Fibroblast of lung (primary cell): ENCODE results near the gene NOP9. TPM values are rescaled to one million over a fixed set of nuclear protein-coding genes. Genes with fewer than 3 reads are reported as not detected.
A peak's percentile ranks its signal among the peaks of the same experiment; 100 is the strongest.
"Not testable (repeated sequence)": the region's sequence is repeated elsewhere in the genome, so short reads cannot be mapped to it uniquely, and the experiment has no call there.

Experiments used
- DNase-seq, 2 donors: peaks; one replicate each; pipeline versions ENCODE4 v3.0.0 to v3.0.0-alpha.2; 2010; ENCODE audit warnings: low read depth in 2 of 2
- H2AFZ ChIP-seq: 2 replicates; pipeline ENCODE4 v1.5.1; 2012; ENCODE audit warnings: low read length, control low read depth, inconsistent platforms
- H3K27ac ChIP-seq: 2 replicates; pipeline ENCODE4 v1.5.1; 2011; ENCODE audit warnings: low read length, control low read depth; ENCODE audit not compliant: insufficient read depth
- H3K27me3 ChIP-seq: 2 replicates; pipeline ENCODE4 v1.5.1; 2011; ENCODE audit warnings: mild to moderate bottlenecking, low read length; ENCODE audit not compliant: control insufficient read depth, insufficient read depth
- H3K36me3 ChIP-seq: 2 replicates; pipeline ENCODE4 v1.5.1; 2011; ENCODE audit warnings: low read length; ENCODE audit not compliant: control insufficient read depth, insufficient read depth
- H3K4me1 ChIP-seq: 2 replicates; pipeline ENCODE4 v1.5.1; 2011; ENCODE audit warnings: low read length; ENCODE audit not compliant: control insufficient read depth, insufficient read depth; ENCODE audit errors: extremely low read depth
- H3K4me2 ChIP-seq: 2 replicates; pipeline ENCODE4 v1.5.1; 2011; ENCODE audit warnings: low read length, control low read depth; ENCODE audit not compliant: insufficient read depth; ENCODE audit errors: extremely low read depth
- H3K4me3 ChIP-seq, 4 experiments: fragments of 200-600 bp in 1 of 4; sonication (generic) in 1 of 4; replicated peaks in 1 of 4; 2 replicates each; pipeline ENCODE4 v1.5.1; 2011 to 2016; ENCODE audit warnings: low read length in 4 of 4, low read depth in 3 of 4, mild to moderate bottlenecking in 3 of 4, control low read depth in 2 of 4, inconsistent platforms in 1 of 4, mixed read lengths in 1 of 4; ENCODE audit not compliant: insufficient read depth in 1 of 4; ENCODE audit errors: control extremely low read depth in 1 of 4
- H3K79me2 ChIP-seq: 2 replicates; pipeline ENCODE4 v1.5.1; 2012; ENCODE audit warnings: mild to moderate bottlenecking, low read length, inconsistent platforms; ENCODE audit not compliant: control insufficient read depth, insufficient read depth
- H3K9ac ChIP-seq: 2 replicates; pipeline ENCODE4 v1.5.1; 2011; ENCODE audit warnings: mild to moderate bottlenecking, low read length, control low read depth; ENCODE audit not compliant: insufficient read depth
- H3K9me3 ChIP-seq: 2 replicates; pipeline ENCODE4 v1.5.1; 2012; ENCODE audit warnings: low read depth, low read length; ENCODE audit not compliant: control insufficient read depth, insufficient read depth
- H4K20me1 ChIP-seq: 2 replicates; pipeline ENCODE4 v1.5.1; 2011; ENCODE audit warnings: low read length; ENCODE audit not compliant: control insufficient read depth, insufficient read depth; ENCODE audit errors: extremely low read depth
- CTCF ChIP-seq, 2 donors: IDR thresholded peaks in 1 of 2; conservative IDR thresholded peaks in 1 of 2; 1 replicate in 1 of 2; 2 replicates in 1 of 2; pipeline ENCODE4 v1.5.1; 2011 to 2012; ENCODE audit warnings: low read length in 2 of 2, control low read depth in 1 of 2, inconsistent platforms in 1 of 2, low read depth in 1 of 2, mild to moderate bottlenecking in 1 of 2
- EZH2 ChIP-seq: IDR thresholded peaks from 2 replicates; pipeline ENCODE4 v1.5.1; 2012; ENCODE audit warnings: low read length, control low read depth, mild to moderate bottlenecking; ENCODE audit errors: missing control alignments
- polyA plus RNA-seq, 2 donors: library from polyadenylated mRNA; depleted of rRNA in 1 of 2; stranded (reverse) in 1 of 2; unstranded in 1 of 2; fragments of >200 nt; gene quantifications; 2 replicates each; pipeline ENCODE4 v1.2.1, GENCODE V29; 2011 to 2012; ENCODE audit warnings: missing spikeins in 1 of 2
- total RNA-seq: library from RNA; depleted of rRNA; stranded (reverse); fragments of >200 nt; gene quantifications from 2 replicates; pipeline ENCODE4 v1.2.1, GENCODE V29; 2014

NOP9 gene
- total and polyA plus RNA-seq, 2 donors (not counting 1 experiment from before 2014, with no cell fraction given): 8.0 to 16.2 TPM

GRCh38 chr14:24353559-24354481 is 54.2 kb downstream of the NOP9 start:
- Histone ChIP-seq H3K4me3 (no peak overlapping the region), H3K27ac (no peak overlapping the region), H3K4me1 (peaks cover 8% of the 10 kb centered on the region), H4K20me1 (no peaks in the 10 kb centered on the region), H3K9me3 (no peaks in the 10 kb centered on the region), H3K27me3 (peaks cover 4% of the 10 kb centered on the region), H3K4me2 (peak overlapping the region; percentile 8), H3K79me2 (no peaks in the 10 kb centered on the region), H3K36me3 (no peaks in the 10 kb centered on the region), H3K9ac (no peak overlapping the region), H2AFZ (no peak overlapping the region)
- TF ChIP-seq CTCF (conservative IDR thresholded peaks at IDR 0.05 in 1 of 2, IDR thresholded peaks at IDR 0.05 in 1 of 2; ENCODE audit: low read depth in 1 of 2, low read length in 2 of 2): no peak
- TF ChIP-seq EZH2: no peak
- peak; percentile 34 to 72 for DNase-seq

- not testable (repeated sequence) for H3K36me3 ChIP-seq, H3K9me3 ChIP-seq, H3K4me3 ChIP-seq, H3K27ac ChIP-seq, H3K27me3 ChIP-seq, H3K9ac ChIP-seq, H4K20me1 ChIP-seq, H3K4me1 ChIP-seq, DNase-seq, H2AFZ ChIP-seq, H3K79me2 ChIP-seq
- H3K4me2 ChIP-seq: peak overlapping the region; percentile 8
Measured at GRCh38 chr14:24354482-24354825, 54.8 kb downstream of the NOP9 start.

GRCh38 chr14:24355009-24355408 is 55.4 kb downstream of the NOP9 start:
- DNase-seq: no peak
- TF ChIP-seq CTCF (conservative IDR thresholded peaks at IDR 0.05 in 1 of 2, IDR thresholded peaks at IDR 0.05 in 1 of 2; ENCODE audit: low read depth in 1 of 2, low read length in 2 of 2) (no peak), EZH2 (no peak)
- no peaks in the 10 kb centered on the region for H3K9me3 ChIP-seq
- no peaks in the 10 kb centered on the region for H3K36me3 ChIP-seq
- H3K4me1 ChIP-seq: peaks cover 8% of the 10 kb centered on the region
- no peak overlapping the region for H2AFZ ChIP-seq
- H3K27ac ChIP-seq: no peak overlapping the region
- no peaks in the 10 kb centered on the region for H3K79me2 ChIP-seq
- no peaks in the 10 kb centered on the region for H3K27me3 ChIP-seq
- H4K20me1 ChIP-seq: no peaks in the 10 kb centered on the region
- no peak overlapping the region for H3K4me2 ChIP-seq
- H3K4me3 ChIP-seq: no peak overlapping the region
- H3K9ac ChIP-seq: no peak overlapping the region
